HepG2 (cell line): Measurements from ENCODE around the gene CAD. TPM values are rescaled to one million over a fixed set of nuclear protein-coding genes. Genes with fewer than 3 reads are reported as not detected.

Source experiments
- AHR ChIP-seq: IDR thresholded peaks from 2 replicates; pipeline ENCODE4 v1.6.1; 2018; ENCODE audit warnings: missing genetic modification reagents, missing compliant biosample characterization
- CENPT ChIP-seq: sonication (generic); formaldehyde crosslinking; IDR thresholded peaks from 2 replicates; pipeline ENCODE4 v1.8.0; 2022; ENCODE audit warnings: low read depth, mild to moderate bottlenecking, moderate library complexity, missing genetic modification reagents
- CERS6 ChIP-seq: sonication (generic); formaldehyde crosslinking; IDR thresholded peaks from 2 replicates; pipeline ENCODE4 v1.5.0; 2020; ENCODE audit warnings: missing genetic modification reagents
- HNRNPUL1 ChIP-seq: fragments of 200-400 bp; formaldehyde crosslinking; IDR thresholded peaks from 2 replicates; pipeline ENCODE4 v1.6.1; 2017; ENCODE audit warnings: low read depth, mild to moderate bottlenecking, low read length, moderate library complexity
- LRRFIP1 ChIP-seq: sonication (generic); formaldehyde crosslinking; conservative IDR thresholded peaks from 2 replicates; pipeline ENCODE4 v1.4.0; 2020; ENCODE audit warnings: missing genetic modification reagents
- NAIF1 ChIP-seq: sonication (generic); formaldehyde crosslinking; IDR thresholded peaks from 2 replicates; pipeline ENCODE4 v1.5.0; 2020; ENCODE audit warnings: mild to moderate bottlenecking, missing genetic modification reagents, borderline replicate concordance
- PHF8 ChIP-seq: sonication (generic); formaldehyde crosslinking; IDR thresholded peaks from 2 replicates; pipeline ENCODE4 v1.5.0; 2020; ENCODE audit warnings: missing genetic modification reagents
- SIX1 ChIP-seq: sonication (generic); formaldehyde crosslinking; IDR thresholded peaks from 2 replicates; pipeline ENCODE4 v1.4.0; 2020; ENCODE audit warnings: missing genetic modification reagents, borderline replicate concordance
- SP5 ChIP-seq: IDR thresholded peaks from 2 replicates; pipeline ENCODE4 v1.6.1; 2016; ENCODE audit warnings: low read depth, borderline replicate concordance
- TBL1XR1 ChIP-seq: fragments of 150-350 bp; IDR thresholded peaks from 2 replicates; pipeline ENCODE4 v1.6.1; 2014; ENCODE audit warnings: borderline replicate concordance, low read length; ENCODE audit not compliant: partially characterized antibody
- ZBTB7A ChIP-seq: sonication (generic); formaldehyde crosslinking; IDR thresholded peaks from 2 replicates; pipeline ENCODE4 v1.8.0; 2022; ENCODE audit warnings: mild to moderate bottlenecking, missing genetic modification reagents
- ZNF331 ChIP-seq: sonication (generic); formaldehyde crosslinking; IDR thresholded peaks from 2 replicates; pipeline ENCODE4 v1.4.0; 2020; ENCODE audit warnings: missing genetic modification reagents
- ZNF574 ChIP-seq: sonication (generic); formaldehyde crosslinking; IDR thresholded peaks from 2 replicates; pipeline ENCODE4 v1.4.0; 2020; ENCODE audit warnings: missing genetic modification reagents
- ZNF639 ChIP-seq: conservative IDR thresholded peaks from 2 replicates; pipeline ENCODE4 v1.6.1; 2018; ENCODE audit warnings: missing genetic modification reagents
- ZNF713 ChIP-seq: sonication (generic); formaldehyde crosslinking; IDR thresholded peaks from 2 replicates; pipeline ENCODE4 v1.4.0; 2020; ENCODE audit warnings: mild to moderate bottlenecking, missing genetic modification reagents
- ZNF724P ChIP-seq: sonication (generic); formaldehyde crosslinking; IDR thresholded peaks from 2 replicates; pipeline ENCODE4 v1.8.0; 2022; ENCODE audit warnings: missing genetic modification reagents, borderline replicate concordance
- ZNF768 ChIP-seq: sonication (generic); formaldehyde crosslinking; IDR thresholded peaks from 2 replicates; pipeline ENCODE4 v1.4.0; 2020; ENCODE audit warnings: missing genetic modification reagents
- ZXDC ChIP-seq: sonication (generic); formaldehyde crosslinking; IDR thresholded peaks from 2 replicates; pipeline ENCODE4 v1.5.0; 2020; ENCODE audit warnings: mild to moderate bottlenecking, missing genetic modification reagents
- polyA plus RNA-seq, 8 experiments: library from polyadenylated mRNA; depleted of rRNA in 3 of 8; stranded (reverse) in 7 of 8; unstranded in 1 of 8; fragments of >200 nt; fragmentation: Illumina TruSeq in 4 of 8; extraction: Trizol in 4 of 8; gene quantifications; 2 replicates each; pipeline versions ENCODE4 v1.2.1 to v1.2.3, GENCODE V29; 2011 to 2016; ENCODE audit warnings: low read depth in 4 of 8, missing spikeins in 1 of 8, mixed read lengths in 1 of 8; ENCODE audit not compliant: insufficient read depth in 1 of 8
- total RNA-seq, 5 experiments: library from RNA; depleted of rRNA; stranded (reverse); fragments of >200 nt; fragmentation: Illumina TruSeq; extraction: Trizol; gene quantifications; 2 replicates each; pipeline ENCODE4 v1.2.3, GENCODE V29; 2016; ENCODE audit warnings: low read depth in 1 of 5

CAD gene
- total and polyA plus RNA-seq, 2 of the 13 experiments (the other 11 are each of a cell fraction or from before 2014, with no cell fraction given) = 21.7 to 37.0 TPM

- no peak for TF ChIP-seq NAIF1
- 0 out of 2 replicates have a peak, but pooled peaks have one; percentile 28 for TF ChIP-seq ZNF639 (CRISPR knock-in tag)
- no peak for TF ChIP-seq ZXDC (CRISPR knock-in tag)
- TF ChIP-seq ZNF724P (CRISPR knock-in tag) = no peak
- no peak for TF ChIP-seq PHF8 (CRISPR knock-in tag)
- no peak for TF ChIP-seq HNRNPUL1
- TF ChIP-seq AHR (CRISPR knock-in tag) = no peak; the same call in 1 of the 2 replicates
- no peak for TF ChIP-seq ZBTB7A (CRISPR knock-in tag)
- peak; percentile 35 for TF ChIP-seq TBL1XR1
- TF ChIP-seq CERS6 (CRISPR knock-in tag) = no peak
- no peak for TF ChIP-seq LRRFIP1 (CRISPR knock-in tag)
- TF ChIP-seq SIX1 (CRISPR knock-in tag) = peak; percentile 32; the same call in 1 of the 2 replicates
- peak; percentile 54; the same call in 1 of the 2 replicates for TF ChIP-seq SP5 (CRISPR knock-in tag)
- 0 out of 2 replicates have a peak, but pooled peaks have one; percentile 46 for TF ChIP-seq ZNF574
- no peak for TF ChIP-seq CENPT
- TF ChIP-seq ZNF768 (CRISPR knock-in tag) = no peak
- TF ChIP-seq ZNF331 (CRISPR knock-in tag) = peak; percentile 91; the same call in 1 of the 2 replicates
- TF ChIP-seq ZNF713 (CRISPR knock-in tag) = no peak
These were observed 45.8 kb upstream of the CAD start (continued) for GRCh38 chr2:27171351-27171848.
